DND-41 (cell line): ENCODE results near the gene TMPRSS3.

Experiments
- EZH2 ChIP-seq: IDR thresholded peaks from 3 replicates; pipeline ENCODE4 v1.6.1; 2012; ENCODE audit warnings: borderline replicate concordance, low read depth, mild to moderate bottlenecking, moderate library complexity, low read length, inconsistent platforms; ENCODE audit not compliant: severe bottlenecking
- TF ChIP-seq, protein P1 (sequence below): IDR thresholded peaks from 2 replicates; pipeline ENCODE4 v1.5.1; 2012; ENCODE audit warnings: borderline replicate concordance, low read length, moderate library complexity, mild to moderate bottlenecking; ENCODE audit not compliant: poor library complexity, severe bottlenecking; ENCODE audit errors: extremely low read depth

- TF ChIP-seq EZH2, result no peak
- TF ChIP-seq, protein P1, sequence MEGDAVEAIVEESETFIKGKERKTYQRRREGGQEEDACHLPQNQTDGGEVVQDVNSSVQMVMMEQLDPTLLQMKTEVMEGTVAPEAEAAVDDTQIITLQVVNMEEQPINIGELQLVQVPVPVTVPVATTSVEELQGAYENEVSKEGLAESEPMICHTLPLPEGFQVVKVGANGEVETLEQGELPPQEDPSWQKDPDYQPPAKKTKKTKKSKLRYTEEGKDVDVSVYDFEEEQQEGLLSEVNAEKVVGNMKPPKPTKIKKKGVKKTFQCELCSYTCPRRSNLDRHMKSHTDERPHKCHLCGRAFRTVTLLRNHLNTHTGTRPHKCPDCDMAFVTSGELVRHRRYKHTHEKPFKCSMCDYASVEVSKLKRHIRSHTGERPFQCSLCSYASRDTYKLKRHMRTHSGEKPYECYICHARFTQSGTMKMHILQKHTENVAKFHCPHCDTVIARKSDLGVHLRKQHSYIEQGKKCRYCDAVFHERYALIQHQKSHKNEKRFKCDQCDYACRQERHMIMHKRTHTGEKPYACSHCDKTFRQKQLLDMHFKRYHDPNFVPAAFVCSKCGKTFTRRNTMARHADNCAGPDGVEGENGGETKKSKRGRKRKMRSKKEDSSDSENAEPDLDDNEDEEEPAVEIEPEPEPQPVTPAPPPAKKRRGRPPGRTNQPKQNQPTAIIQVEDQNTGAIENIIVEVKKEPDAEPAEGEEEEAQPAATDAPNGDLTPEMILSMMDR, result no peak
These were observed 36.9 kb downstream of the TMPRSS3 start for GRCh38 chr21:42358937-42359336.
